Measurements from ENCODE around the gene WDR7. TPM values are rescaled to one million over a fixed set of nuclear protein-coding genes. Genes with fewer than 3 reads are reported as not detected.
A peak's percentile ranks its signal among the peaks of the same experiment; 100 is the strongest.

The WDR7 gene
- total RNA-seq: 10 to 100 TPM; 44.3 to 50.8 TPM
- 10 to 100 TPM; 22.3 to 28.0 TPM for polyA plus RNA-seq

DNA sequence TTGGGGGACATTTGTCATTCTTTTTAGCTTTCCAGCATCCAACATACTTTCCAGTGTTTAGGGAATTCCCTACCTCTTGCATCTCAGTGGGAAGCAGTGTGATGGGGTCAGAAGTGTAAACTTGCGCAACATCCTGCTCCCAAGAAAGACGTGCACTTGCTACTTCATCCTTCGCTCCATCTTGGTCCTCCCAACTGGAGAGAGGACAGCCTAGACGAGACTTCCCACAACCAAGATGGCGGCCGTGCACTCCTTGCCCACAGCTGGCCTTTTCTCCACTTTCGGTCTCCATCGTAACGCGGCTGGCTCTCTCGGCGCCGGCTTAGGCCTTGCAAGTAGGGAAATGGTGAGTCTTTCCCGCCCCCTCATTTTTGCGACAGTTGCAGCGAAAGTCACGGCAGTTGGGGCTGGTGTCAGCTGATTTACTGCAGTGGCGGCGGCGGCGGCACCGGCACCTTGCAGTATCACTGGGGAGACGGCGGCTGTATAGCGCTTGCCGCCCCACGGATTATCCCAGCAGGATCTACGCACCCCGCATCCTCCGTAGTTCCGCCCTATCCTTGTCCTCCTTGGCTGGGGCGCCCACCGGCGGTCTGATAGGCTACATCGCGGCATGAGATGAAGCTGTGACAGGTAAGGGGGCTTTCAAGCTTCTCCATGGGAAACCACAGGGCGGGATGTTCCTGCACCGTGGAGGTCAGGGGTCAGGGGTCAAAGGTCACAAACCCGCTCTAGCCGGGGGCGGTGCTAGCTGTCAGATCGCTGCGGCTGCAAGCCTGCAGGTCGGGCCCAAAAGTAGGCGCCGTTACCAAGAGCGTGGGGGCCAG, at the start of gene WDR7:
Gene WDR7, plus strand, starts transcription at position 416 of the 827 bp plus-strand sequence. CDS start 21,157 bp downstream, outside the sequence.
- no peaks in the 10 kb centered on the region for H3K27me3 ChIP-seq (ENCODE audit: insufficient read depth, low read length)
- peaks cover 0 to 2% (median 0%) of the 10 kb centered on the region in 8 donors for H3K9me3 Mint-ChIP-seq
- no peaks in the 10 kb centered on the region for H3K27me3 Mint-ChIP-seq
- no peaks in the 10 kb centered on the region for H3K36me3 ChIP-seq (ENCODE audit: insufficient read depth, low read length)
- peaks cover 32 to 67% (median 51%) of the 10 kb centered on the region in 4 donors for H3K4me1 Mint-ChIP-seq
- peaks cover 0 to 6% of the 10 kb centered on the region in 2 donors for H3K36me3 Mint-ChIP-seq
- no peaks in the 10 kb centered on the region for H3K9me3 ChIP-seq (ENCODE audit: control insufficient read depth in 1 of 2, low read length in 2 of 2)
- ChIA-PET POLR2A (ENCODE audit: partially characterized antibody) (interaction anchor here (0.9 to 3.7 kb wide), 7 partner anchors 7 to 971 kb away, joined by 3 to 47 read pairs (median 9); partner anchors contain the start of genes NARS1 and TXNL1), CTCF (ENCODE audit: partially characterized antibody) (interaction anchor here (0.9 to 3.6 kb wide), 11 partner anchors 9 to 60 kb away, joined by 3 to 21 read pairs (median 6); partner anchors contain the start of gene TXNL1)
- peak within 1 kb of the TSS; percentile 90 to 97 (median 94) for H3K4me3 Mint-ChIP-seq
- DNase-seq: peak; percentile 93 to 98 (median 96)
- peak within 1 kb of the TSS; percentile 84 for H3K27ac ChIP-seq (ENCODE audit: low read depth, low read length)
- intact Hi-C loops (cut with micrococcal nuclease): loop anchor here (1.0 kb wide), 3 partner anchors 13 to 970 kb away; partner anchors contain the start of genes NARS1 and TXNL1
- peak within 1 kb of the TSS; percentile 92 to 96 (median 96) for H3K27ac Mint-ChIP-seq
- H3K4me3 ChIP-seq (ENCODE audit: low read length in 2 of 2): peak within 1 kb of the TSS; percentile 73 to 81
- H3K4me1 ChIP-seq (ENCODE audit: insufficient read depth, low read length): peaks cover 52% of the 10 kb centered on the region

DNA sequence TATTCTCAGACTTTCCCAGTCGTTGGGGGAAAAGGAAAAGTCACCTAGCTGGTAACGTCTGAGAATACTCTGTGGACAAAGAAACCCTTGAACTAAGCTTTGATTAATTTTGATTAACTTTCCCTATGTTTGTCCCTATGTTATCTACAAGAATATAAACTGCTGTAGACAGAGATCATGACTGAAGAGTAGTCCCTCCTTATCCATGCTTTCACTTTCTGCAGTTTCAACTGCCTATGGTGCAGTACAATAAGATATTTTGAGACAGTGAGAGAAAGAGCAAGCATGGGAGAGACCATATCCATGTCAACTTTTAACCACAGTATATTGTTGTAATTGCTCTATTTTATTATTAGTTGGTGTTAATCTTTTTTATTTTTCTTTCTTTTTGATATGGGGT, 44.5 kb upstream of the WDR7 start:
- no peak for DNase-seq
- Mint-ChIP-seq H3K27ac (no peak overlapping the region), H3K27me3 (no peaks in the 10 kb centered on the region), H3K4me3 (no peak overlapping the region), H3K36me3 (peaks cover 52 to 62% of the 10 kb centered on the region in 2 donors), H3K4me1 (peaks cover 0 to 3% (median 0%) of the 10 kb centered on the region in 4 donors), H3K9me3 (no peaks in the 10 kb centered on the region)
- ChIA-PET POLR2A (ENCODE audit: partially characterized antibody) (no interaction called here), CTCF (ENCODE audit: partially characterized antibody) (no interaction called here)
- Histone ChIP-seq H3K9me3 (ENCODE audit: control insufficient read depth in 1 of 2, low read length in 2 of 2) (no peaks in the 10 kb centered on the region), H3K27me3 (ENCODE audit: insufficient read depth, low read length) (no peaks in the 10 kb centered on the region), H3K27ac (ENCODE audit: low read depth, low read length) (no peak overlapping the region), H3K36me3 (ENCODE audit: insufficient read depth, low read length) (peaks cover 13% of the 10 kb centered on the region), H3K4me1 (ENCODE audit: insufficient read depth, low read length) (no peaks in the 10 kb centered on the region), H3K4me3 (ENCODE audit: low read length in 2 of 2) (no peak overlapping the region)
- intact Hi-C loops (cut with micrococcal nuclease): no loop called here

DNA sequence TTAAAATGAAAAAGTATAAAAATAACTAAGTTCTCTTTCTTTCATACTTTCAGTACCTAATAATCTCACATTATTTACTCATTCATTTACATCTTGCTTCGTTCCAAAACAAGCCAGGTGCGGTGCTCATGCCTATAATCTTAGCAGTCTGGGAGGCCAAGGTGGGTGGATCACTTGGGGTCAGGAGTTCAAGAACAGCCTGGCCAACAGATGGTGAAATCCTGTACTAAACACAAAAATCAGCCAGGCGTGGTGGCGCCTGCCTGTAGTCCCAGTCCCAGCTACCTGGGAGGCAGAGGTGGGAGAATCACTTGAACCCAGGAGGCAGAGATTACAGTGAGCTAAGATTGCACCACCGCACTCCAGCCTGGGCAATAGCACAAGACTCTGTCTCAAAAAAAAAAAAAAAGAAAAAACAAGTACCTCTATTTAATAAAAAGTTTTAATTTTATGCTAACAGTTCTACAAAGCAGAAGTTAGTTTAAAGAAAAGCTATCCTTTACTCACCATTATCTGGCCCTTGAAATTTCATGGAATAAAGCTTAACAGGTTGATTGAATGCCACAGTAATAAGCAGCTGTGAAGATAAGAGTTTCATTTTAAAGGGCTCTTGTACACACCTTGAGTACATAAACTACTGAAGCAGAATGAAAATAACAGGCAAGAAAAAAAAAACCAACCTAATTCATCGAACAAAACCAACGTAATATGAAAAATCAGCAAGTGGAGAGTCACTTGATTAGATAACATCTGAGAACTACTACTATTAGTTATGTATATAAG, 35.2 kb upstream of the WDR7 start:
- no peak overlapping the region for H3K27ac Mint-ChIP-seq
- POLR2A ChIA-PET (ENCODE audit: partially characterized antibody): no interaction called here
- CTCF ChIA-PET (ENCODE audit: partially characterized antibody): interaction anchor here (0.7 kb wide), 1 partner anchor 28 kb away, joined by 4 read pairs; no protein-coding TSS in a partner anchor

DNA sequence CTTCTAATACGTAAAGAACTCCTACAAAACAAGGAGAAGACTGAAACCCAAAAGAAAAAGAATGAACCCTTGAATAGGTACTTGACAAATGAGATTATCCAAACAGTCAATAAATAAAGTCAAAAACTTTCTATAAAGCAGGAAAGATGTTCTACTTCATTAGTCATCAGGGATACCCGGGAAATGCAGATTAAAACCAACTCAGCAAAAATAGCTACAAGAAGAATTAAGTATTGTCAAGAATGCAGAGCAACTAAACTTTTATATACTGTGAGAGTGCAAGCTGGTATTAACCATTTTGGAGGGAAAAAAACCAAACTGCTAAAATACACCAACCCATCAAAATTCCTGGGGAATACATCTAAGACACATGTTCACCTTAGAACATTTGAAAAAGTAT, 23.2 kb upstream of the WDR7 start:
- CTCF ChIA-PET (ENCODE audit: partially characterized antibody): no interaction called here

More for the DNA sequence above, 35.2 kb upstream of the WDR7 start:
- no peaks in the 10 kb centered on the region for H3K9me3 Mint-ChIP-seq
- peaks cover 60 to 61% of the 10 kb centered on the region in 2 donors for H3K36me3 Mint-ChIP-seq
- H3K4me3 ChIP-seq (ENCODE audit: low read length in 2 of 2): no peak overlapping the region
- intact Hi-C loops (cut with micrococcal nuclease): no loop called here
- H3K4me3 Mint-ChIP-seq: no peak overlapping the region
- no peak overlapping the region for H3K27ac ChIP-seq (ENCODE audit: low read depth, low read length)
- no peak for DNase-seq
- no peaks in the 10 kb centered on the region for H3K27me3 ChIP-seq (ENCODE audit: insufficient read depth, low read length)
- H3K27me3 Mint-ChIP-seq: no peaks in the 10 kb centered on the region
- no peaks in the 10 kb centered on the region for H3K4me1 ChIP-seq (ENCODE audit: insufficient read depth, low read length)
- H3K9me3 ChIP-seq (ENCODE audit: control insufficient read depth in 1 of 2, low read length in 2 of 2): no peaks in the 10 kb centered on the region
- peaks cover 23% of the 10 kb centered on the region for H3K36me3 ChIP-seq (ENCODE audit: insufficient read depth, low read length)
- H3K4me1 Mint-ChIP-seq: peaks cover 0 to 4% (median under 1%) of the 10 kb centered on the region in 4 donors

DNA sequence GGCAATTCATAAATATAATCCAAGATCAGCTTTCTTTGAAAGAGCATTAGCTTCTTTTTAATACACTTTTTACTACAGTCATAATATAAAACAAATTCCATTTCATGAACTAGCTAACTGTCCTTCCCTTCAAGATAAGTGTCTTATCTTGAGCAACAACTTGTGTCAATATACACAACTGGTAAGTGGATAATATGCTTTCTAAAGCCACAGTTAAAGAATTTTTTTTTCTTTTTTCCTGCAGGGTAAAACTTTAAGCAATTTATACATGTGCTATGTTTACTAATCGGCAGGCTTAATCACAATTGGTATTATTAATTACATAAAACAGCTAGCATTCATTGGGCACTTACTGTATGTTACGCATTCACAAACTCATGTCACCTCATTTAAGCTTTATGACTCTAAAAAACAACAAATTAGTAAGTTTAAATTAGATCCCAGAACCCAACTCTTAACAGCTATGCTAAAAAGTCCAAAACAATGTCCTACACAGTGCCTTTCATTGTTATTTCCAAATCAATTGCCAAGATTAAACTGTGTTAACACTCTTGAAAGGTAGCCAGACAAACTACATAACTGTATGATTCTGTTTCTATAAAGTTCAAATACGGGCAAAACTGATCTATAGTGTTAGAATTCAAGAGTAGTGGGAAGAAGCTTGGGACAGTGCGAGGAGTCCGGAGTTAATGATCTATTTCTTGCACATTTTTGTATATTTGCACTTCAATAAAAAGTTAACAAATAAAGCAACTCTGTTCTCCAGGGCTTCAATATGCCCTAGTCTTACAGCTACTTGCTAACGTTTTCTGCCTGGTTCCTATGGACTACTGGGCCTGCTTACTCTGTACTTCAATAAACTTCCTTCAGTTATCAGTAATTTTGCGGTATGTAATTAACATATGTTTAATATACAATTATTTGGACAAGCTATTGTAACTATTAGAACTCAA, 18.8 kb upstream of the WDR7 start:
- CTCF ChIA-PET (ENCODE audit: partially characterized antibody): interaction anchor here (1.1 to 1.5 kb wide), 3 partner anchors 19 to 84 kb away, joined by 3 to 6 read pairs (median 3); partner anchors contain the start of gene WDR7
- H3K4me1 Mint-ChIP-seq: peaks cover 61 to 88% (median 75%) of the 10 kb centered on the region in 4 donors
- Histone ChIP-seq H3K27me3 (ENCODE audit: insufficient read depth, low read length) (no peaks in the 10 kb centered on the region), H3K9me3 (ENCODE audit: control insufficient read depth in 1 of 2, low read length in 2 of 2) (no peaks in the 10 kb centered on the region), H3K27ac (ENCODE audit: low read depth, low read length) (no peak overlapping the region), H3K36me3 (ENCODE audit: insufficient read depth, low read length) (no peaks in the 10 kb centered on the region), H3K4me3 (ENCODE audit: low read length in 2 of 2) (no peak overlapping the region), H3K4me1 (ENCODE audit: insufficient read depth, low read length) (peaks cover 58% of the 10 kb centered on the region)
- no peaks in the 10 kb centered on the region for H3K27me3 Mint-ChIP-seq
- H3K27ac Mint-ChIP-seq: no peak overlapping the region
- POLR2A ChIA-PET (ENCODE audit: partially characterized antibody): interaction anchor here (0.6 to 0.9 kb wide), 2 partner anchors 14 to 999 kb away, joined by 3 read pairs; no protein-coding TSS in a partner anchor
- intact Hi-C loops (cut with micrococcal nuclease): no loop called here
- no peaks in the 10 kb centered on the region for H3K9me3 Mint-ChIP-seq
- peak overlapping the region in 1 of 8 donors; percentile 61 for H3K4me3 Mint-ChIP-seq
- H3K36me3 Mint-ChIP-seq: peaks cover 15 to 20% of the 10 kb centered on the region in 2 donors
- no peak for DNase-seq

More for the DNA sequence above, 23.2 kb upstream of the WDR7 start:
- Histone ChIP-seq H3K4me3 (ENCODE audit: low read length in 2 of 2) (no peak overlapping the region), H3K36me3 (ENCODE audit: insufficient read depth, low read length) (peaks cover 4% of the 10 kb centered on the region), H3K4me1 (ENCODE audit: insufficient read depth, low read length) (peaks cover 29% of the 10 kb centered on the region), H3K9me3 (ENCODE audit: control insufficient read depth in 1 of 2, low read length in 2 of 2) (no peaks in the 10 kb centered on the region), H3K27me3 (ENCODE audit: insufficient read depth, low read length) (no peaks in the 10 kb centered on the region), H3K27ac (ENCODE audit: low read depth, low read length) (no peak overlapping the region)
- Mint-ChIP-seq H3K27ac (peak overlapping the region in 1 of 7 donors; percentile 6), H3K27me3 (no peaks in the 10 kb centered on the region), H3K4me3 (peak overlapping the region in 1 of 8 donors; percentile 28), H3K36me3 (peaks cover 26 to 31% of the 10 kb centered on the region in 2 donors), H3K4me1 (peaks cover 40 to 75% (median 56%) of the 10 kb centered on the region in 4 donors), H3K9me3 (no peaks in the 10 kb centered on the region)
- intact Hi-C loops (cut with micrococcal nuclease): no loop called here
- no peak for DNase-seq
- POLR2A ChIA-PET (ENCODE audit: partially characterized antibody): interaction anchor here (0.6 kb wide), 1 partner anchor 10 kb away, joined by 4 read pairs; the partner anchor contains the start of gene TXNL1

DNA sequence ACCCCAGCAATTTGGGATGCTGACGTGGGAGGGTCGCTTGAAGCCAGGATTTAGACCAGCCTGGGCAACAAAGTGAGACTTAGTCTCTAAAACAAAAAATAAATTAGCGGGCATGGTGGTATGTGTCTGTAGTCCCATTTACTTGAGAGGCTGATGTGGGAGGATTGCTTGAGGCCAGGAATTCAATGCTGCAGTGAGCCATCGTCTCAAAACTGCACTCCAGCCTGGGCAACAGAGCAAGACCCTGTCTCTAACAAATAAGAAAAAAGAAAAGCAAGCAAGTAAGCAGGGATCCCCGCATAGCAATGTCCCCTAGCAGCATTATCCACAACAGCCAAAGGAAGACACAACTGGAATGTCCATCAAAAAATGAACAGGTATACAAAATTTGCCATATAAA, 16.2 kb upstream of the WDR7 start:
- DNase-seq: no peak
- H3K4me1 ChIP-seq (ENCODE audit: insufficient read depth, low read length): peaks cover 53% of the 10 kb centered on the region
- ChIA-PET CTCF (ENCODE audit: partially characterized antibody) (no interaction called here), POLR2A (ENCODE audit: partially characterized antibody) (no interaction called here)
- Mint-ChIP-seq H3K4me1 (peaks cover 55 to 81% (median 67%) of the 10 kb centered on the region in 4 donors), H3K9me3 (no peaks in the 10 kb centered on the region), H3K36me3 (peaks cover 11 to 35% of the 10 kb centered on the region in 2 donors), H3K27ac (peak overlapping the region in 1 of 7 donors; percentile 38), H3K27me3 (no peaks in the 10 kb centered on the region), H3K4me3 (peak overlapping the region in 3 of 8 donors; percentile 37 to 51 (median 50))
- no peaks in the 10 kb centered on the region for H3K27me3 ChIP-seq (ENCODE audit: insufficient read depth, low read length)
- no peak overlapping the region for H3K27ac ChIP-seq (ENCODE audit: low read depth, low read length)
- H3K4me3 ChIP-seq (ENCODE audit: low read length in 2 of 2): no peak overlapping the region
- intact Hi-C loops (cut with micrococcal nuclease): loop anchor here (5.0 kb wide), 1 partner anchor 72 kb away; no protein-coding TSS in a partner anchor
- no peaks in the 10 kb centered on the region for H3K9me3 ChIP-seq (ENCODE audit: control insufficient read depth in 1 of 2, low read length in 2 of 2)
- no peaks in the 10 kb centered on the region for H3K36me3 ChIP-seq (ENCODE audit: insufficient read depth, low read length)
